GM18517 (cell line): ENCODE measurements around the gene UGT3A1.
"Not testable (repeated sequence)": the region's sequence is repeated elsewhere in the genome, so short reads cannot be mapped to it uniquely, and the experiment has no call there.

Experiments
- ATAC-seq: cut with Tn5 transposase; IDR thresholded peaks from one replicate; pipeline ENCODE4 v1.9.1; 2021; ENCODE audit warnings: mild to moderate bottlenecking, moderate library complexity; ENCODE audit not compliant: unreplicated experiment

UGT3A1 gene

DNA sequence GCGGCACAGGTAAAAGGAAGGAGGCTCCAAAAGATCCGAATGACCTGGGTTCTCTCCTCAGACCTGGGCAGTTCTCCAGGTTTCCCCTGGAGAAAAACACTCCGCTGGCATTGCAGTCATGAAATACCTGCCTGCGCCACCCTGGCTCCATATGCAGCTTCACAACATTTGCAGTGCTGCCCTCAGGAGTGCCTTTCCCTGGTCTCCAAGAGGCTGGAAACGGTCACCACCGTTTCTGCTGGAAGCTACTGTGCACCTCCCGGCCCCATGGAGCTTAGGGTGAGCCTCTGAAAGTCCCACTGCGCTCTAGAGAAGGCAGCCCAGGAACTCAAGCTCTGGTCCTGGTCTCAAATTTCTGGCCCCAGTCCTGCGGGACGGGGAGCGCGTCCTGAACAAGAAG lies 670 bp downstream of the UGT3A1 start:
- no peak for ATAC-seq

DNA sequence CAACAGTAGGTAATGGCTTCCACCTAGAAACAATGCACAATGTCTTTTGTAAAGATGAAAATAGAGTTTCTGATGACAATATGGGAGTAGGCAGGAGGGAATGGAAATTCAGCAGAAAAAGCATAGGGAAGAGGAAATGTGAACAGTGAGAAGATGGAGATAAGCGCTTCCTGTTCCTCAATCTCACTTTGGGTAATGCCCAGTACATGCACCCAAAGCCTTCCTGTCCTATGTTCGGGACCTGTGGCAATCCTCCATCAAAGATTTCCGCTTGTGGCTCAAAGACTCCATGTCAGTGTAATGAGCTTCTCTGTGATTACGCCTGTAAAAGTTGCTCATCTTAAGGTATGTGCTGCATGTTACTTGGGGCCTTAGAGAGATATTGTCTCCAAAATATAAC lies 2.7 kb downstream of the UGT3A1 start:
- no peak for ATAC-seq

DNA sequence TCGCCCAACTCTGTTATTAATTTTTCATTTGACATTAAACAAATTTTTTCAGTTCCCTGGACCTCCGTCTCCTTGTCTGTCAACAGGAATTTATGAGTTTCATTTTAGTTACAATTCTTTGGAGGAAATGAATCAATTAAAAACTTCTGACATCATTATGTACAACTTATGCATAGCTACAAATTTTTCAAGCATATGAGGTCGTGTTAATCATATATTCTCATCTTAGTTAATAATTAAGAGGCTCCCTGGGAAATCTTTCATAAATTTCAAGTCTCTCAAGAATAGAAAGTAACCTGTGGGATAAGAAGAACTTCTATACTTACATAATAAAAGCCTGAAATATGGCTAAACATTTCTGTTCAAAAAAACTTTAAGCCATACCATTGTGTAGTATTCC lies 3.4 kb downstream of the UGT3A1 start:
- no peak for ATAC-seq

DNA sequence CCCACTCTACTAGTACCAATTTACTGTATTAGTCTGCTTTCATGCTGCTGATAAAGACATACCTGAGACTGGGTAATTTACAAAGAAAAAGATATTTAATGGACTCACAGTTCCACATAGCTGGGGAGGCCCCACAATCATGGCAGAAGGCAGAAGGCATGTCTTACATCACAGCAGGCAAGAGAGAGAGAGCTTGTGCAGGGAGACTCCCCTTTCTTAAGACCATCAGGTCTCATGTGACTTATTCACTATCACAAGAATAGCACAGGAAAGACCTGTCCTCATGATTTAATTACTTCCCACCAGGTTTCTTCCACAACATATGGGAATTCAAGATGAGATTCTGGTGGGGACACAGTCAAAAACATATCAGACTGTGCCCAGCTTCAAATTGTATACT lies 11.5 kb downstream of the UGT3A1 start:
- no peak for ATAC-seq

DNA sequence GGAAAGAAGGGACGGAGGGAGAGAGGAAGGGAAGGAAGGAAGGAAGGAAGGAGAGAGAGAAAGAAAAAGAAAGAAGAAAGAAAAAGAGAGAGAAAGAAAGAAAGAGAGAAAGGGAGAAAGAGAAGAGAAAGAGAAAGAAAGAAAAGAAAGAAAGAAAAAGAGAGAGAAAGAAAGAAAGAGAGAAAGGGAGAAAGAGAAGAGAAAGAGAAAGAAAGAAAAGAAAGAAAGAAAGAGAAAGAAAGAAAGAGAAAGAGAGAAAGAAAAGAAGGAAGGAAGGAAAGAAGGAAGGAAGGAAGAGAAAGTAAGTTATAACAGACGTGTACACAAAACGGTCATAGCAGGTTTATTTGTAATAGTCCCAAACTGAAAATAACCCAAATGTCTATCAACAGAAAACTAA lies 14.3 kb downstream of the UGT3A1 start:
- ATAC-seq, result not testable (repeated sequence)

DNA sequence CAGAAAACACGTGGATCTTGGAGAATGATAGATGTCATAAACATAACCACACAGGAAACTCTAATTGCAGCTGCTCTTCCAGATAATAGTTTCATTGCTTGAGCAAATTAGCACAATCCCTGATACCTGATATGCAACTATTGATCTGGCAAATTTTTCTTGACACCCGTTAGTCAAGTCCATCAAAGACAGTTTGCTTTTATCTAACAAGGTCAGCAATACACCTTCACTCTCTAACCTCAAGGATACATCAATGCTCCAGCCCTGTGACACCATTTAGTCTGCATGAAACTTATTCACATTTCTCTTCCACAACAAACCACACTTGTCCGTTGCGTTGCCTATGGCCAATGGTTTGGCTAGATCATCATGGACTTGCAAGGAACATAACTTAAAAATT lies 16.6 kb downstream of the UGT3A1 start:
- ATAC-seq, result no peak

DNA sequence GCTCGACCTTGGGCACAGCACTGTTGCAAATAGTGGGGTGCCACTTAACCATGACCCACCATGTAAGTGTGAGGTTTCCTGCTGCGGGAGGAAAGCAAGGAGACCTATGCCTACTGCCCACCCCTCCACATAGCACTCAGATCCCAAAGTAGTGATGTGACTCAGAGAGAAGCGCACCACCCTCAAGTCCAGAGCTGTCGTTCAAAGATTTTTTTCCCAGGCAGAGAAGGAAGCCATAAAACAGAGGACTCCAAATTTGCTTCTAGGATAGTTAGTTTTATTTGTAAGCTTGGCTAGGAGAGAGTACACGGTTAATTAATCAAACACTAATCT lies 19.3 kb downstream of the UGT3A1 start:
- no peak for ATAC-seq

DNA sequence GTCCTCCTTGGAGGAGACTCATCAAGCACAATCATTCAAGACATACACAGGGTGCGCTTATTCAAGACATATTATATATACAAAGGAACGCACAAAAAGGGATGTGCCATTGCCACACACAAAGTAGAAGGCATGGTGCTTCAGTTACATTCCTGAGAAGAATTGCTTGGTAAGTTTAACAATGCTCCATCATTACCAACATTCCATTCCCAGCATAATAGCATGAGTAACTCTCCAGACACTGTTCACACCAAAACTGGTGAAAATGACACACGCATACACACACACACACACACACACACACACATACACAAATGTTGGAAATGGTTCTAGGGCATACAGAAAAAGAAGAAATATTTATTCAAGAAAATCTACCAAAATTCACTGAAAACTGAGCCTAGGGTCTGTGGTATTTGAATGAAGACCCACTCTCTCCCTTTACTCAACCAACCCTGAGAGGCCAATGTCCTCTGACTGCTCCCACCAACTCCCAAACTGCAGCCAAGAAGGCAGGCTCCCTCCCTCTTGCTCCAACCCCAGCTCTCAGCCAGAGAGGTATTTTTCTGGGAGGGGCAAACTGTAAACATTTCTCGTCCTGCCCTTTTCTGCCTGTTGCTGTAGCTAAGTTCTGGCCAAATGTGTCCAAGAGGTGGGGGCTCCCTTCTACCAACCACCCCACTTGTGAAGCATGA lies 19.9 kb downstream of the UGT3A1 start:
- no peak for ATAC-seq

DNA sequence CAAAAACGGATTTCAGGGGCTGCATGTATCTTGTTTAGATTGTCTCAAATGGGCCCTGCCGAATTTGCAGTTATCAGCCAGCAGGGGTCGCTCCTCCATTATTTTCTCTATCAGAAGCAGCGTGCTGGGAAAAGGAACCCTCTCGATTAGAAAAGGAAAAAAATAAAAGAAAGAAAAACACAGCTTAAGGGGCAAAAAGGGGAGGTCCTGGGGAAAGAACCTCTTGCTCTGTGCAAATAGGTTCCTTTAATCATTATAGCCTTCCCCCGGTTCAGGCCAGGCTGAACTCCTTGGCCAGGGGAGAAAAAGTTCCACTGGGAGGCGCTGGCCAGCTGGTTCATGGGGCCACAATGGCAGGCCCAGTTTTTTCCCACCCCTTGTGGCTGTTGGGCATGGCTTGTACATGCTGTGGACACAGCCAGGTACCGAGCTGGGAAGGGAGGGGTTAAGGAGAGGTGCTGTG lies 27.8 kb downstream of the UGT3A1 start:
- ATAC-seq, result no peak

DNA sequence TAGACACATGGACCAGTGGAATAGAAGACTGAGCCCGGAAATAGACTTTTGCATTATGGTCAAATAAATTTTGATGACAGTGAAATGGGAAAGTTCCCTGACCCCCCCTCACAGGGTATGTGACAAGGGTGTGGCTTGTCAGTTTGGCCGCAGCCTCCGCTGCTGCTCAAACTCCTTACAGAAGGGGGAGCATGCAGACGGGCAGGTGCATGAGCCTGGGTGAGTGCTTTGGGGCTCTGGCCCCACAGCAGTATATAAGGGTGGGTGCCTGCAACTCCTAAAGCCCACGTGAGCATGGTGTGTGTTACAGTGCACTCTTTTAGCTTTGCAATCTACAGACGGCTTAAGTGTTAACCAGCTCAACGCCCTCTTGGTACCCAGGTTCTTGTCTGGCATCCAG lies 30.9 kb downstream of the UGT3A1 start:
- no peak for ATAC-seq

DNA sequence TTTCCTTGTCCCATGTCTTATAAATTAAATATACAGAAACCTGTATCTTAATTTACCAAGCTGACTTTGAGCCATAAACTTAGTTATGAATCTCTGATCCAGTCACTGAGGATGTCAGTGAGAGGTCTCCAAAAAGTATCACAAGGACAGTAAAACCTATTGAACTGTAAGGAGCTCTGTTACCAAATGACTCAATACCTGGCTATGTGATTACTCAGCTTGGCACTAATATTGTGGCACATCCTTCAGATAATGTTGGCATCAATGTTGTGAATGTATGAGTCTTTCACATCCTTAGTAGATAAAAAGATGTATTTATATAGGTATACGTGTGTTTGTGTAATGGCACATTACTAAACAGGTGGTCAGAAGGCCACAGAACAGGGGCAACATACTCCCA lies 34.8 kb downstream of the UGT3A1 start:
- ATAC-seq, result no peak

DNA sequence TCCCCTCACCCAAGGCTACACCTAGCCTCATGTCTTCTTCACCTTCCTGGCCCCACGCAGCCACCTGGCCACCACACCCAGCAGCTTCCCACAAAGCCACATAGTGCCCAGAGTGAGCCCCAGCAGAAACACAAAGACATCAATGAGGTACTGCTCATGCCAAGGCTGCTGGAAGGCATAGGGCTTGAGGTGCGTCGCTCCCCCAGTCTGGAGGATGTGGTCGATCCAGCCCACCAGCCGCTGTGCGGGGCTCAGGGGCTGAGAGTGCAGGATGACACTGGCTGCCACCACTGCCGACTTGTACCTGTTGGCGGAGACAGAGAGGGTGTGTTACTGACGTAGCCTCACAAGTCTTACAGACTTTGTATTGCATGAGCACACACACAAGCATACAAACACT lies 37.0 kb downstream of the UGT3A1 start:
- ATAC-seq, result no peak

DNA sequence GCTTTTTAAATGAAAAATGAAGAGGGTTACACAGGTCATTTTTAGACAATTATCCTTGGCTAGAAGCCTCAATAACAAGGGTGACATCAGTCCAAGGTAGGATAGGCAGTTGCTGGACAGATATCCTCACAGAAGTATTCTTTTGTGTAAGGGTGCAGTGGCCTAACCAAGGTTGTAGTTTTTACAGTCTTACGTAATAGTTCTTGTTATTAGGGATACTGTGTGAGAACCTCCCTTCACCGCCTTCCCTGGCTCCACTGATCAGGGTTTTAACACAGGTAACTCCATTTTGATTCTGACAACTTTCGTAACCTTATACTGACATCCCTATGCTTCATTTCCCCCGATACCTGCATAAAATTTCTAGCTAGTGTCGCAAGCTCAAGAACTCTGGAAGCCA lies 44.1 kb downstream of the UGT3A1 start:
- no peak for ATAC-seq

DNA sequence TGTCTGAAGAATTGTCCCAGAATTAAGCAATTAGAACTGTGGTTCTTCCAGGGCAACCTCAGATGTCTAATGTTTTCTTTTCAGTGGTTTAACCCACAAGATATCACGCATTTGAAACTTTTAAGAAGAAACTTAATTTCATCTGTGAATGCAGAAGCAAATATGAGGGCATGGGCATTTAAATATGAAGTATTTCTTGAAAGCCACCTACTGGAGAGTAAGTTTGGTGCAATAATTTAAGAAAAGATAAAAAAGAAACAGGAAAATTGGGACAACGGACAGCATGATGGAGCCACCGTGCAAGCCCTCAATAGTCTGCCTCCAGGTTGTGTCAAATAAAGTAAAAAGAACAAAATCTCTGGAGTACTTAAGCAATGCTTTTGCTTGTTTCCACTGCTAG lies 51.6 kb downstream of the UGT3A1 start:
- no peak for ATAC-seq

DNA sequence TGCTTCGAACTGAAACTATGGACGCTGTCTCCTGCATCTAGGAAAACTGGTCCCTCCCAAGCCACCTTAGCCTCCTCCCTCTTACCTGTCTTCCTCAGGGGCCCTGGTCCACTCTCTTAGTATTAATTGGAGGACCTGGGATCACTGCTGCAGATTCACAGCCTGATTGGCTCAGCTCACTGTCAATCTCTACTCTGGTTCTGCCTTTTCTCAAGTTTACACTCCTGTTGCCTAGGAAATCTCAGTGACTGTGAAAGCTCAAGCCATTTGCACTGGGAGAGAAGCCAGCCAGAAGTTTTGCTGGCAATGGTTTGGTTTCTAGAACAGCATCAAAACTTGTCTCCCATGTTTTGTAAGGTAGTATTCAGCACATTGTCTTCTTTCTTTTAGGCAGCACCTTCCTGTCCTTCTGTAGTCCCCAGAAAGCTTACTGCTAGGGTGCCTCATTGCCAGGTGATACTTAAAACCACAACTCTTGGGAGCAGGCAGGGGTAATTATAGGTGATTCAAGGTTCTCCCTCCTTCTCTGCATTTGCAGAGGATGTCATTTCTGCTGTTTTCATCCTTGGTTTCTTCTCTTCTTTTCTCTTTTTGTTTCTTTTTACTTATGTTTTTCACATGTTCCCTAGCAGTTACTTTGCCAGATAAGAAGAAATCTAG lies 52.5 kb downstream of the UGT3A1 start, which contains the start of gene CAPSL:
Gene CAPSL (minus strand): TSS at position 55 of the 660 bp plus-strand sequence. CDS start 17,502 bp downstream, outside the sequence.
- no peak for ATAC-seq

DNA sequence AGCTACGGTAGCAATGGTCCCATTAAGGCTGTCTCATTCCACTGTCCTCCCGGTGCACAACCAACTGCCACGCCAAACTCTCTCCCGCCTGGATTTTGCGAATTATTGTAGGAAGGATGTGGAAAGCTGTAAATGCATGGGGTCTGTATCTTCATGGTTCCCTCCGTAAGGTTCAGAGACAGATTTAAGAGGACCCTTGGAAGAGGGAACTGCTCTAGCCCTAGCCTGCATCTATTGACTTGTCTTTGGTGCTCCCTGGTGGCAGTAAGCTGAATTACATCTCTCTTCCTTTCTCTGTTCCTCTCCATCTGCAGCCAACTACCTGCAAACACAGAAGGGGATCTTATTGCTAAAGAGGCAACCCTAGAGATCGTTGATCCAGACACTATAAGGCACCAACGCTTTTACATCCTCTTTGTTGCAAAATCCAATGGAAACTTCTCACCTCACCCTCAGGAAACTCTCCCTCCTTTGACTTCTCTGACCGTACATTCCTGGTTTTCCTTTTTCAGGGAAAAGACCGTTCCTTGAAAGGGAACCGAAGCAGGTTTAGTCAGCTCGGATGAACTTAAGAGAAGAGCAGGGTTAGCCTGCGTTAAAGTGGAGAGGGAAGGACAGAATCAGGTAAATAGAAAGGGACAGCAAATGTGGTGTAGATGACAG lies 64.7 kb downstream of the UGT3A1 start:
- ATAC-seq, result peak; percentile 74

DNA sequence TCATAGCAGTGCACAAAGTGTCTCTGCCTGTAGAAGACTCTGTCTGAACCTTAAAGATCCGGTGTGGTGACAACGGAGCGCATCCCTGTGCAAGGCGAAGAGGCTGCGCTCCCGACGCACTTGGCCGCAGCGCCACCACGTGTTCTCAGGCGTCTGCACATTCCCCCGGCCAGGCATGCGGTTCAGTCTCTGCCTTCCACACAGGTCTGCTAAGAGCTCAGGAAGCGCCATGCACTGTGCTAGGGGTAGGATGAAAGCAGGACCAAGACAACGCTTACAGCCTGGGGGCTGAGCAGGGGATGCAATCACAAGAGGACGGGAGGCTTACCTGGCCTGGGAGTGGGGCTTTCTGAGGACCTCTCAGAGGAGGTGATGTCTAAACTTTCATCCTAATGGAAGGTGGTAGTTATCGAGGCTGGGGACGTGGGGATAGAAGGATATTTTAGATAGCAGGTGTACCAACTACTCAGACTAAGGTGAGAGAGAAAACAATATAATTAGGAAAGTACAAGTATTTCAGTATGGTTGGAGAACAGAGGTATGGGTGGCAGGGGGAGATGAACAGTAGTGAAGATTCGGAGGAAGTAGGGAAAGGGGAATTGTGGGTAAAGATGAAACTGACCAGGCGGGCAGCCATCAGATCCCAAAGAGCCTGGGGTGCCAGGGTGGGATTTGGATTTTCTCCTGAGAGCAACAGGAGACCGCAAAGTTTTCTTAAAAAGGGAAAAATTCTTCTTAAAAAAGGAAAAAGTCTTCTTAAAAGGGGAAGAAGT lies 66.1 kb downstream of the UGT3A1 start:
- ATAC-seq, result peak; percentile 50

DNA sequence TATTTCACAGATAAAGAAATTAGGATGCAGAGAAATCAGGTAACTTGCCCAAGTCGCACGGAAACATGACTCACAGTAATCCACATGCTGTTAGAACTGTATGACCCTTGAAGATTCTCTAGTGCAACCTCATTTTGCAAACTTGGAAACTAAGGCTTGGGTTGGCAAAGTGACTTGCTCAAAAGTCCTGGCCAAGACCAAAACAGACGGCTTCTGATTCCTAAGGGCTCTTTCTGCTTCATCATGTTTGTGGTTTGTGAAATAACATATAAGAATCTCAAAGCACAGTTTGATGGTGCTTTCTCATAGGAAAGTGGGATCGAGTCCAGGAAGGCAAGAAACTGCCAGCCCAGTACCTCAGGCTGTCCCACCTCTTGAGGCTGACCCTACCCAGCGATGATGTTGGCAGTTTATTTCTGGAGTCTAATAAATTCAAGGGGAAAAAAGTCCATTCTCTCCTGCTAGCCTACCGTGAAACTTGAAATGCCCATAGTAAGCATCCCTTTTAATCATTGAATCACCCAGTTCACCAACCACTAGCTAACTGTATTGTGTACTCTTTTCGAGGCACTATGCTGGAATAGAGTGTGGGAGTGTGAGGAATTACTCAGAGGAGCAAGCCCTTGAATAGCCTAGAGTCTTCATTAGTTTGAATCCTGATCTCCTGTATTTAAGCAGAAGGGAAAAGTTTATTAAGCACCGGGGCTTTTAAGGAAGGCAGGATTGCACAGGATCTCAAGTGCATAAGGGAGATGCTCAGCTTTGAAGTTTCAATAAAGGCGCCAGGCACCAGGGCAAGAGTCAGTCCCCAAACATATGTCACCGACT lies 66.9 kb downstream of the UGT3A1 start:
- ATAC-seq, result no peak

DNA sequence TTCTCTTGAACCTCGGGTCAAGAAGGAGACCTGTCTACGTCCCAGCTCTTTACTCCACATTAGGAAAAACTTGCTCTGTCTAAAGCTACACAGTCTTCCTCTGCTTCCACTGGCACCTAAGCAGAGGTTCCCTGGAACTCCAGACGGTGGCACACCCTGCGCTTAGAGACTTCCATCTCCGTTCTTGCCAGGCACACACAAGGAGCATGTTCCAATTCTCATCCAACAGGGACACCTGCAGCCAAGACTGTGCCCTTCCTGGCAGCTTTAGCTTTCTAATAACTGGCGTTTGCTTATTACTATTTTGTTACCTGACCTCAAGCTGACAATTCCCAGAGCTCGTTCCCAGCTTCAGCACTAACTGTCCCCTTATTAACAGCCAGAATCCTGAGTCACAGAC lies 68.7 kb downstream of the UGT3A1 start:
- ATAC-seq, result no peak

DNA sequence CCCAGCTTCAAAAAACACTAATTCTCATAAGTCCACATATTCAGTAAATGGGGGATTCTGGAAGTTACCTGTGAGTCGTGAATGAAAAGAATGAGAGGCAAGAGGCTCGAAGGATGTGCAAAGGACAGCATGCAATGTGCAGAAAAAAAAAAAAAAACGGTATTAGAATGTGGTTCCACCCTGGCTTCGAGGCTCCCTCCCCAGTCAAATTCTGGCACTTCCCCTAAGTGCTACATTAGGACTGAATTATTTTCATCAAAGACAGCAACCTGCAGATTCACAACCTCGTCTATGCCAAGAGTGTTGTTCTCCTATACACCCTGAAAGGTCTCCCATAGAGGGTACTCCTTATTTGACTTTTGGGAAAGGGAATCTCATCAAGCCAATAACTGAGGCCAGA lies 69.3 kb downstream of the UGT3A1 start:
- no peak for ATAC-seq

DNA sequence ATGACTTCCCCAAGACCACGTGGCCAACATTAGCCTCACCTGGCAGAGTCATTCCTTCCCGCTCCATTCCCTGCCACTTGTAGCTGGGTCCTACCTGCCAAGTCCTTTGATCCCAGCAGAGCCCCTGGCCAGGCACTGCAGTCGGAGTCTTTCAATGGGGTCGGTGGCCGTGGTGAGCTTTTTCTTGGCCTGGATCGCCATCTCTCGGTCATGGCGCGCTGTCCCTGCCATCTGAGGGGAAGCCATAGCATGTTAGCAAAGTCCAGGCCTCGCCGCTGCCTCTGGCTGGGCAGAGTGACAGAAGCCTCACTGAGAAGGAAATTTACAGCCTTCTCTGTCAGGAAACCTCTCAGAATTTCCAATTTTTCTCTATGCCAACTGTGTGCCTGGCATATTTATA lies 70.3 kb downstream of the UGT3A1 start:
- no peak for ATAC-seq
